Measurements from ENCODE around the gene CBLB.

- TF ChIP-seq EZH2 (IDR thresholded peaks at IDR 0.05): no peak
- TF ChIP-seq POLR2AphosphoS5 (IDR thresholded peaks at IDR 0.05; ENCODE audit: borderline replicate concordance, low read depth, low read length): no peak
These were observed 24.1 kb downstream of the CBLB start for GRCh38 chr3:105844704-105845103.
